NCI-H2227 (cell line): Measurements from ENCODE around the gene LDAH.

ENCODE experiments used
- DNase-seq: peaks from one replicate; lab custom pipeline; 2025; ENCODE audit not compliant: unreplicated experiment; lab: John Stamatoyannopoulos, UW

The LDAH gene

DNA sequence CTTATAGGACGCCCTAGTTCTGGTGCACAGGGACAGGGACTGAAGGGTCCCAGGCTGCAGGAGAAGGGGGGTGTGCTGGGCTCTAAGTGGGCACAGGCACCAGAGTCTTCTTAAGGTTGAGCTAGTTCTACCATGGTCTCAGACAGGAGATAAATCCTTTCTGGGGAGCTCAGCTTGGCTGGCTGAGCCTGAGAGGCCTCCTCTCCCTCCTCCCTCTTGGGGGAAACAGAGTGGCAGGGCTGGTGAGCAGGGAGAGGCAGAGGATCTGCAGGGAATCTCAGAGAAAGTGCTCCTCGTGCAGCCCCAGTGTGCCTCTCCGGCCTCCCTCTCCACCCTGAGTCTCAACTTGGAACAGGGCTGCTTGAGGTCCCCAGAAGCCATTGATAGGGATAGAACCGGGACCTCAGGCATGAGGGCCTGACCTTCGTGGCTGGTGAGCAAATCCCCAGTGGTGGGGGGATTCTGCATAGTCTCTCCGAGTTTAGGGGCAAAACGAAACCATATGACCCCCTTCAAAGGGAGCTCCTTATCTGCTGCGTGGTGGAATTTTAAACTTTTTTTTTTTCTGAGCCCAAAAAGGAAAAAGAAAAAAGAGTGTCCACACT, 153.9 kb downstream of the LDAH start:
- DNase-seq = no peak

GRCh38 chr2:20668451-20668850, 154.4 kb downstream of the LDAH start:
- DNase-seq = no peak

DNA sequence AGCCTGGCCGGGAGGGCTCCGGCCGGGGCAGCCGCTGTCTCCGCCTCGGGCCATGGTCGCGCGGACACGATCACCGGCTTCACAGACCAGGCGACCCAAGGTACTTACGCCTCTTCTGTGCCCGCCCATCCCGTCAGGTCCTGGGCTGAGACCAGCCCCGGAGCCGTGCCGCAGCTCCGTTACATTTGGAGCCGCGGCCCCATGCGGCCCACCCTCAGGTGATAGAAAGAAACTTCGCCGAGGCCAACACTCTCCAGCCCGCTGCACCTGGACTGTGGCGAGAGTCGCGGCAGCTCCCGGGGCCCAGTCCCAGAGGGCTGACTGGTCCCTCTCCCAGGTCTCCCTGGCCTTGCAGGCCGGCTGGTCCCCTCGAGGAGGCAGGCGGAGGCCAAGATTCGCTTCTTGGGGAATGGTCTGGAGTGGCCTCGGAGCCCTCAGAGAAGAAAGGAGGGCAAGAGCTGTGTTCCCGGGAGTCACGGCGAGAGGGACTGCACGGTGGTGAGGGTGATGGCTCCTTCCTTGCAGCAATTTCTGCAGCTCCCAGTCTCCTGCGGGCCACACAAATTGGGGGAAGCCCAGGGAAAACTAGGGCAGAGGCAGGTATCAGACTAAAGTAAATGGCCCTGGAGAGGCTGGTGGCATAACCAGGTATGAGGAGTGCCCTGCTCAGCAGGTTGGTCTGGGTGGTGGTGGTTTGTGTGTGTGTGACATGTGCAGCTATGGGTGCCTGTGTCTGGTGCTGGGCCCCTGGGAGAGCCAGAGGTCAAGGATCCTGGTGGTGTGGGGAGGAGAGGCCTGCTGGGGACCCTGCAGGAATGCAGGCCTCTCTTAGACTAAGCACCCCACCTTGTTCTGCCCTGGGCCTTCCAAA, 155.1 kb downstream of the LDAH start:
- peak; percentile 32 for DNase-seq

GRCh38 chr2:20667151-20667530, 155.8 kb downstream of the LDAH start:
- DNase-seq = peak; percentile 51

- peak; percentile 51 for DNase-seq
Observed at GRCh38 chr2:20666304-20667150, 156.4 kb downstream of the LDAH start, which contains the start of gene GDF7. Gene GDF7 (plus strand): TSS chr2:20667144. CDS start chr2:20667240, 96 bp downstream.

GRCh38 chr2:20666005-20666303, 156.9 kb downstream of the LDAH start:
- DNase-seq = peak; percentile 33

DNA sequence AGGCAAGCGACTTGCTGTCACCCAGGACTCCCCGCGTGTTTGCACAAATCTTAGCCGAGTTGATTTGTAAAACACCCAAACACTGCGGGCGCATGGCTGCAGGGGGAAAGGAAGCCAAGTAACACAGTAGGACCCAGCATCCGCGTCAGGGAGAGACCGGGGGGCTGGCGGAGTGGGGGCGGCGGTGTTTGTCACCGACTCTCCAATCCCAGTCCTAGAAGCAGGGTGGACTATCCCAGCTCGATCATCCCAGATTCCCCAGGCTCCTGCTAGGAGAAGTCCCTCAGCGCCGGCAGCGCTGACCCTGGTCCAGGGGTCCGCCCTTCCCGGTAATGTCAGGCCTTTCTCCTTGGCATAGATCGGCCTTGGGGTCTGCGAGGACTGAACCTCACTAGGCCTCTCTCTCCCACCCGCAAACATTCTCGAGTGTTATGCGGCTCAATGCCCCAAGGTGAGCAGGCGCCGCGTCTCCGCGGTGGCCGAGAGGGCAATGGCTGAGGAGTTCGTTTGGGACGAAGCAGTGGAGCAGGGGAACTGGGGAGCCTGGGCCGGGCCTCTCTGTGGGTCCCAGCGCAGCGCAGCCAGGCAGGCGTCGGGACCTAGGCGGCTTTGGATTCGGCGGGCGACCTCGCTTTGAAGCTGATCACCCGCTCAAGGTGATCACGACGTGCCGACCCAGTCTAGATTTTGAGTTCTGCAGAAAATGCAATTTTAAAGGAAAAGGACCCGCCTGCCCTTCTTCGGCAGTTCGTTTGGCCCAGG, 157.5 kb downstream of the LDAH start:
- peak; percentile 30 for DNase-seq

DNA sequence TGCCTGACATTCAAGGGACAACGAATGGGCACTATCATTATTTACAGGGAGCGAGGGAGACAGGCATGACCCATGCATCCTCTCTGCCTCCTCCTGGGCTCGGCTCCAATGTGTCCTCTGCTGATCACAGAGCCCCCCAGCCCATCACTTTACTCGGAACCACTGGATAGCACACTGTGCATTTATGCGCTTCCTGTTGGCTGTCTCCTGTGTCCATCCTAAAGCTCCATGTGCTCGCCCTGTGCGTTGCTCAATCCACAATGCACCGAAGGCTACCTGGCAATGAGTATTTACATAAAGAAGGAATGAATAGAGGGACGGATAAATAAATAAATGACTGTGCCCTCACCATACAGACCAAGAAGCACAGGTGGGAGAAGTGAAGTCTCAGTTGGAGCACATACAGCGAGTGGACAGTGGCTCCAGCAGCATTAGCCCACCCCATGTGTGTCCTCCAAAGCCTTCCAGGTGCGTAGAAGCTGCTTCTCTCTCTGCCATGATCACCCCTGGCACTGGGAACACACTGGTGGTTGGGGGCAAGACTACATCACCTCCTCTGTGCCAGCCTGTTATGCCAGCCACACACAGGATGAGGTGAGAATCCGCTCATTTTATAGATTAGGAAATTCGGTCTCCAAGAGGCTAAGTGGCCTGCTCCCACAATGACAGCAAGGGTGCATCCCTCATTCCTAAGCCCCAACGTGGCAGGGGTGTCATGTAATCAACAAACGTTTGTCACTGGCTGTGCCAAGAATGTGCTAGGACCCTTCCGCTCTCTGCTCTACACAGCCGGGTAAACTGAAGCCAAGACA, 158.3 kb downstream of the LDAH start:
- no peak for DNase-seq

- DNase-seq = no peak
Observed at GRCh38 chr2:20664071-20664390, 158.9 kb downstream of the LDAH start.

DNA sequence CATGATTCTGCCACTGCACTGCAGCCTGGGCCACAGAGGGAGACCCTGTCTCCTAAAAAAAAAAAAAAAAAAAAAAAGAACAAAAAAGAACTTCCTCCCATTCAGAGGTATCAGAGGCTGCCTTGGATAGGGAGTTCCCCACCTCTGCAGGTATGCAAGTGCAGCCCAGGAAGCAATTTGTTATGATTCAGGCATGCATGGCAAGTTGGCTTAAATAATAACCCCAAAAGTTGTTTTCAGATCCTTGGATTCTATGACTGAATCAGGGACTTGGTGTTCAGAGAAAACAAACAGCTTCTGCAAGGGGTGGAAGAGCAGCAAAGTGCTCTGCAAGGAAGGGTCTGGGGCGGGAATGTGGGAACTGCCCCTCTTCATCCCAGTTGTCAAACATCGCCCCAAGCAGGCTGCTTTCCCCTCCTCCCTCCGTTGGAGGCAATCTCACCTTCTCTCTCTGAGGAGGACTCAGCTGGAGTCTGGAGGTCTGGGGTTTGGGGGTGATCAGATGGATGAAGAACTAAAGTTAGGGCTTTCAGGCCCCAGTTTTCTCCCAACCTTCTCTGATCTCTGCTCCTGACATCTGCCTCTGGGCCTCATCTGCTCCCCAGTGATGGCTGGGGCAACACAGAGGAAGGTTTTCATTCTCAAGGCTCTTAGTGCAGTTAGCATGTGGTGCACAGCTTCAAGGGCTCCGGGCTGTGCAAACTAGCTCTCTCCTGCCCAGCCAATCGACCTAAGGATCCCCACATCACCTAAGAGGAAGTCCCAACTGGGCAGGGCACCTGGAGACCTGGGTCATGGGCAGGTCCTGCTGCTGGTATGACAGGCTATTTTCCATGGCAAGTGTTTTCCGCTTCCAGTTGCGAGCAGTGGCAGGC, 159.5 kb downstream of the LDAH start:
- no peak for DNase-seq

GRCh38 chr2:20662308-20662937, 160.5 kb downstream of the LDAH start:
- DNase-seq = no peak

GRCh38 chr2:20661421-20662307, 161.2 kb downstream of the LDAH start:
- DNase-seq = peak; percentile 76

DNA sequence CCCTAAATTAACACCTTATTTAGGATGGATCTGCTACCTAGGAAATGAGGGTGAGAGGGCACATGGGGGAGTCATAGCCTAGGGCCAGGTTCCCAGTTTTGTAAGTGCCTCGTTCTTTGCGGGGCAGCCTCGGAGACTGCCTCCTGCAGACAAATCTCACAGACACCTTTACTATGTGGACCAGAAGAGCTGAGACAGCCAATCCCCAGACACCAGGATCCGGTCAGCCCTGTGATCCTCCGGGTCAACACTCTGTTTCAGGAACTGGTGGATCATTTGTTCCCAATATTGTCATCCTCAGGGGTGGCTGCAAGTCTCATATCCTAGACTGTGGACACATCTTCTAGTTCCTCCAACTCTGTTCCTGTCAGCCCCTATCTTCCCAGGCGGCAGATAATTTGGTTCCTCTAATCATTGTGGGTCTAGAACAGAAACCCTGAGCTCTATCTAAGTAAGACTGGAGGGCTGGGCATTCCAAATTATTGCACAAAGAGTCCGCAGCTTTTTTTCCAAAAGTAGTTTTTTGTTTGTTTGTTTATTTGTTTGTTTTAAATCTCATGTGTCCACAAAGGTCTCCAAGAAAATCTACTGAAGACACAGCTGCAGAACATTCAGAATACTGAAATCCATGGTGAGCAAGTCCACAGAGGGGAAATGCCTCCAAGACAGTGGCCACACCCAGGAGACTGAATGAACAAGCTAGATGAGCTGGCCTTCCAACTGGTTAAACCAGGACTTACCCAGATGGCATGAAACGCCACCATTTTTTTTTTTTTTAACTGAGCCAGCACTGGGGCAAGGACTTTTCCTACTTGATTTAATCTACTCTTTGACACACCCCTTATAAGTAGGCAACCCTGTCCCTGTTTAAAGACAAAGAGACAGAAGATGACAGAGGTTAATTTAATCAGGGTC, 162.1 kb downstream of the LDAH start:
- no peak for DNase-seq

- DNase-seq = no peak
Observed at GRCh38 chr2:20657522-20658235, 165.2 kb downstream of the LDAH start.

GRCh38 chr2:20656561-20656960, 166.3 kb downstream of the LDAH start:
- no peak for DNase-seq

DNA sequence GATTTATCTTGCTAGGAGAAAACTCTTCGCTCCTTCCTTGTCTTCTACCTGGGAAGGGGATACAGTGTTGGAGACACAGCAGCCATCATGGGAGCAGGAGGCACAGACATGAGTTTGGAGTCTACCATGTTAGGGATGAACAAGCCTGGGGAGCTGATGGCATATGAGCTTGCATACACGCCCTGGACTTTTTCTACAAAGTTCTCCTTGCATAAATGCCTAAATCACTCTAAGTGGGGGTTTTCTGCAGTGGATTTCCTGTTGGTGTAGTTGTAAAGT, 168.4 kb downstream of the LDAH start:
- no peak for DNase-seq
